ENCODE measurements around the gene BTBD1. TPM values are rescaled to one million over a fixed set of nuclear protein-coding genes. Genes with fewer than 3 reads are reported as not detected.
"Not testable (repeated sequence)": the region's sequence is repeated elsewhere in the genome, so short reads cannot be mapped to it uniquely, and the experiment has no call there.

Gene BTBD1
- total RNA-seq, 1 experiment from 2014 or later: 67.0 TPM

DNA sequence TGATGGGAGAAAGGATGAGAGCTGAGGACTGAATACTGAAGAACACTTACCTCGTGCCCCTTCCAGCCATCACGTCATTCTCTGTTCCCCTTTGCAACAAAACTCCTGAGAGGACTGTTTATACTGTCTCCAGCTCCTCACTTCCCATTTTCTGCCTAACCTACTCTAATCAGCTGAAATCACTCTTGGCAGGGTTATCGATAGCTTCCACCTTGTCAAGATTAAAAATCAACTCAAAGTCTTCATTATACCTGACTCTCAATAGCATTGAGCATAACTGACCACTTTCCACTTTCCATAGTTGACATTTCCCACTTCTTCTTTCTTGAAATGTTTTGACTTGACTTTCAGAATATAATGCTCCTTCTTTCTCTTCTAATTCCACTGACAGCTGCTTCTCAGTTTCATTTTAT lies 4.3 kb downstream of the BTBD1 start:
- no peak for DNase-seq (ENCODE audit: extremely low read depth, low read depth)

DNA sequence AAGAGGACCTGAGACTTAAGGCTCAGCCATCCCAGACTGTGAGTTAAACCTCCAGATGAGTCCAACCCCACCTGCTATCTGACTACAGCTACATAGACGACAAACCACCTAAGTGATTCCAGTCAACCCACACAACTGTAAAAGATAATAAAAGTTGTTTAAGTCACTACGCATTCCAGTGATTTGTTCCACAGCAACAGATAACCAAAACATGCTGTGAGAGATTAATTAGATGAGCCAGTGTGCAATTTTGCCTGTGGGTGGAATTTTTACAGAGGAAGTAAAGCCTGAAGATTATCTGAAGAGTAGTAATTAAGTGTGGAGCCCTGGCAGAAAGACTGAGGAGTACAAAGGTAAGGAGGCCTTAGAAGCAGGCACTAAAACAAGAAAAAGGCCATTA lies 5.4 kb downstream of the BTBD1 start:
- no peak for DNase-seq (ENCODE audit: extremely low read depth, low read depth)

DNA sequence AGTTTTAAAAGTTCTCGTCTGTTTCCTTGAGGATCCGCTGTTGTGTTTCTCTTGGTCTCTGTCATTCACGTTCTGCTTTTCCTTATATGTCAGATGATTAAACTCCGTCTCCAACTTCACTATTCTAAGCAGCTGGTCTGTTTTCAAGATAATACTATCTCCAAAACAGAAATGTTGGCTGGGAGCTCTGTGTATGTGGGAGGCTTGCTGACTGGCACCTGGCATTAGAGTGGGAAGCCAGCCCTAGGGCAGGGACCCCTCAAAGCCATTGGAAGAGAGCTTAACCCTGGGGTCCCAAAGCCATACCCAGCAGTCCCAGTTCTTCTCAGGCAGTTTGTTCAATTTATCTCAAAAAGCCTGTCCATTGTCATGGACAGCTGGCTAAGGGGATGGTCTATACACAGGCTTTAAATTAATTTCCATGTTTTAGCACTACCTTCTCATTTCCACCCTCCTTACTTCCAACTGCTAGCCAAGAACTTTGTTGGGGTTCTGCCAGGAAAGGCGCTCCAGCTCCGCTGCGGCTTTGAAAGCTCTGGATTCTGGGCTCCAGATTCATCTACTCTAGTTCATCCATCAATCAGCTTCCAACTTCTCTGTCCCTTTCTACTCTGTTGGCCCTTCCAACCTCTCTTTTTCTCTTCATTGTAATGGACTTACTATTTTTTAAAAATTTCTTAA lies 9.2 kb downstream of the BTBD1 start:
- no peak for DNase-seq (ENCODE audit: extremely low read depth, low read depth)

GRCh38 chr15:83057002-83057401 lies 10.1 kb downstream of the BTBD1 start:
- no peak for DNase-seq (ENCODE audit: extremely low read depth, low read depth)

DNA sequence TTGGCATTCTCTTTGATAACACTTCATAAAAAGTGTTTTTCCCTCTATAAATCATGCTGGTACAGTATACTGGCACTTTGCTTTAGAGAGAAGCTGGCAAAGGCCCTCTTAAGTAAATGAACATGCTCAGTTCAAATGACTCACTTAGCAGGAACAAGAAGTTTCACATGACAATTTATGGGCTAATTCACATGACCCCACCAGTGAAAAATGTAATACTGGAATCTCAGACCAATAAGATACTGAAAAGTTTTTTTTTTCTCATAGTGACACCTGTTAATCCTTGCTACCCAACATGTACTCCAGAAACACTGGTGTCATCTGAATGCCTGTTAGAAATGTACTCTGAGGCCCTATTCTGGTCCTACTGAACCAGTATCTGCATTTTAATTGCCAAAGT lies 13.9 kb downstream of the BTBD1 start:
- DNase-seq (ENCODE audit: extremely low read depth, low read depth): peak; percentile 18

- DNase-seq (ENCODE audit: extremely low read depth, low read depth): peak; percentile 55
Measured at GRCh38 chr15:83046558-83047127, 20.4 kb downstream of the BTBD1 start.

DNA sequence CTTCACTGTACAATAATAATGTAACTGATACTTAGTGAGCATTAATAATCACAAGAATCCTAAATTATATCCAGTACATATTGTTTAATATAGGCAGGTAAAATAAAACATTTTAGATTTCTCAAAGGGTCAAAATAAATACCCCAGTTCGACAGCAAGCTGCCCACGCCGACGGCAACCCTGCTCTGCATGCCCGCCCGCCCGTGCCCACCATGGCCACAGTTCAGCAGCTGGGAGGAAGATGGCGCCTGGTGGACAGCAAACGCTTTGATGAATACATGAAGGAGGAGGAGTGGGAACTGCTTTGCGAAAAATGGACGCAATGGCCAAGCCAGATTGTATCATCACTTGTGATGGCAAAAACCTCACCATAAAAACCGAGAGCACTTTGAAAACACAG lies 22.9 kb downstream of the BTBD1 start:
- DNase-seq (ENCODE audit: extremely low read depth, low read depth): no peak

GRCh38 chr15:83039206-83039605 lies 27.8 kb downstream of the BTBD1 start:
- DNase-seq (ENCODE audit: extremely low read depth, low read depth): no peak

GRCh38 chr15:83036253-83036652 lies 30.8 kb downstream of the BTBD1 start:
- no peak for DNase-seq (ENCODE audit: extremely low read depth, low read depth)

GRCh38 chr15:83031234-83031633 lies 35.8 kb downstream of the BTBD1 start:
- not testable (repeated sequence) for DNase-seq (ENCODE audit: extremely low read depth, low read depth)

- no peak for DNase-seq (ENCODE audit: extremely low read depth, low read depth)
Measured at GRCh38 chr15:83030021-83030420, 37.0 kb downstream of the BTBD1 start.

DNA sequence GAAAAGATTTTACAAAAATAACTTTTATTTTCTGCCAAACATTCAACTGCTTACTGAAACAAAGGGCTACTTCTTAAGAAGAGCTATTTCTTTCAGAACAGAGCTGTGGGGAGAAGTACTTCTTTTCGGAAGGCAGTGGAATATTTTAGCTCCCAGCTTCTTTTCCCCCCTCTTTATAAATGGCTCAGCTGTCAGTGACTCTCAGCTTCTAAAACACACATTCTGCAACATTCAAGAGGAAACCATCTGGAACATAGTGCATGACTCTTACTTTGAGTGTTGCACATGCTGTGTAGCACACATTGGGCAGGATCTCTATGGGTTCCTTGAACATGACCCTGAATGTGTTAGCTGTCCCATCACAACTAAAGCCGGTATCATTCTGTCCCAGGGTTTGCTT lies 48.6 kb downstream of the BTBD1 start:
- DNase-seq (ENCODE audit: extremely low read depth, low read depth): no peak

GRCh38 chr15:83016906-83017305 lies 50.1 kb downstream of the BTBD1 start:
- no peak for DNase-seq (ENCODE audit: extremely low read depth, low read depth)

DNA sequence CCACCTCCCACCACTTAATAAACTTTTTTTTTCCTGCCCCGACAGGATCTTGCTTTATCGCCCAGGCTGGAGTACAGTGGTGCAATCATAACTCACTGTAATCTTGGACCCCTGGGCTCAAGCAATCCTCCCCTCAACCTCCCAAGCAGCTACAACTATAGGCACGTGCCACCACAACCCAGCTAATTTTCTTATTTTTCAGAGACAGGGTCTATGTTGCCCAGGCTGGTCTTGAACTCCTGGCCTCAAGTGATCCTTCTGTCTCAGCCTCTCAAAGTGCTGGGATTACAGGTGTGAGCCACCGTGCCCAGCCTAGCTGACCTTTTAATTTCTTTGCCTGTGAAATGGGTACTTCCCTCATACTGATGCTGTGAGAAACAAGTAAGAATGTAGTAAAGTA lies 51.7 kb downstream of the BTBD1 start:
- no peak for DNase-seq (ENCODE audit: extremely low read depth, low read depth)

GRCh38 chr15:83014205-83014653 lies 52.8 kb downstream of the BTBD1 start:
- DNase-seq (ENCODE audit: extremely low read depth, low read depth): no peak

- DNase-seq (ENCODE audit: extremely low read depth, low read depth): no peak
Measured at GRCh38 chr15:83012636-83013035, 54.4 kb downstream of the BTBD1 start.

DNA sequence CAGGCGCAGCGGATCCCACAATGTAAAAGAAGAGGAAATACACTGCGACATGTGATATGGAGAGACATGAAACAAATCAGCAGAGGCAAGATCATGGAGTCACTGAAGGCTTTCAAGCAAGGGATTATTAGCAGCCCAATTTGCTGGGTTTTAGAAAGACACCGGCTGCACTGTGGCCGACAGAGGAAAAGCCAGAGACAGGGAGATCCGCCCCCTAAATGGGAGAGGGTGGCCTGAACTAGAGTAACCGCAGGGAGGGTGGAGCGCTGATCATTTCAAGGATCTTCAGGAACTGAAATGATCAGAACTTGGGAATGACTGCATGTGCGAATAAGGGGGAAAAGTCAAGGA lies 55.0 kb downstream of the BTBD1 start:
- no peak for DNase-seq (ENCODE audit: extremely low read depth, low read depth)

DNA sequence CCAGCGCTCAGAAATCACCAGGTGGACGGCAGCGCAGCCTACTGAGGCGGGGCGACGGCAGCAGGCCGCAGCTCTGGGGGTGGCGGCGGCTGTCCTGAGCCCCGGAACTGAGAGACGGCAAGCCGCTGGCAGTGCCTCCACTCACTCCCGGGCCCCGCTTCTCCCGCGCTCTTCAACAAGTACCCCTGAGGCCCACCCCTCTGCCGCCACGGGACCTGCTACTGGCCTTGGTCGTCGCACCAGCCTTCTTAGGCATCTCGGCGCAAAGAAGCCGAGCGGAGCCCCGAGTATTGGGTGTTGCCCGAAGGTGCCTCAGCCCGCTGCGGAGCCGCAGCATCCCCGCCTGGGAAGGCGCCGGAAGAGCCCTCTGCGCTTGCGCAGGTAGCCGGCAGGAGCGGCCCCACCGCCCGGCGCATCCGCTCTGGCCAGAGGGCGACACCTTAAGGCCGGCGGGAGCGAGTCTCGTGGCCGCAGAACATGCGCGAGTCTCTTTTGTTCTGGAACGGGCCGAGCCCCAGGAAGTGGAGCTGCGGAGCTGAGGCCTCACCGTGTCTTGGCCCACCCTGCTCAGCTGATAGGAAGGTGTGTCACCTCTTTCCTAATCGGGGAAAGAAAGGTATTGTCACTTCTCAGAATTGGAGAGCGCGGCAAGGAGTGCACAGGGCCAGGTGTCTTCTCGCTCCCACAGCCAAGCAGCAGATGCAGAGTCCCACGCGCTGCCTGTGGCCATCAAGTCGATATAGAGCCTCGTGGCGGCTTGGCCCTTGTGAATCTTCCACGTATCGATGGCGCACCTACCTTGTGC lies 55.6 kb downstream of the BTBD1 start, which contains the start of gene C15orf40:
Gene C15orf40, minus strand, starts transcription at position 369 of the 805 bp plus-strand sequence. Its CDS starts 32 bp downstream, at position 337.
- peak; percentile 86 for DNase-seq (ENCODE audit: extremely low read depth, low read depth)

- DNase-seq (ENCODE audit: extremely low read depth, low read depth): peak; percentile 64
Measured at GRCh38 chr15:83010709-83011270, 56.3 kb downstream of the BTBD1 start.

- not testable (repeated sequence) for DNase-seq (ENCODE audit: extremely low read depth, low read depth)
Measured at GRCh38 chr15:83000672-83001031, 66.4 kb downstream of the BTBD1 start.

DNA sequence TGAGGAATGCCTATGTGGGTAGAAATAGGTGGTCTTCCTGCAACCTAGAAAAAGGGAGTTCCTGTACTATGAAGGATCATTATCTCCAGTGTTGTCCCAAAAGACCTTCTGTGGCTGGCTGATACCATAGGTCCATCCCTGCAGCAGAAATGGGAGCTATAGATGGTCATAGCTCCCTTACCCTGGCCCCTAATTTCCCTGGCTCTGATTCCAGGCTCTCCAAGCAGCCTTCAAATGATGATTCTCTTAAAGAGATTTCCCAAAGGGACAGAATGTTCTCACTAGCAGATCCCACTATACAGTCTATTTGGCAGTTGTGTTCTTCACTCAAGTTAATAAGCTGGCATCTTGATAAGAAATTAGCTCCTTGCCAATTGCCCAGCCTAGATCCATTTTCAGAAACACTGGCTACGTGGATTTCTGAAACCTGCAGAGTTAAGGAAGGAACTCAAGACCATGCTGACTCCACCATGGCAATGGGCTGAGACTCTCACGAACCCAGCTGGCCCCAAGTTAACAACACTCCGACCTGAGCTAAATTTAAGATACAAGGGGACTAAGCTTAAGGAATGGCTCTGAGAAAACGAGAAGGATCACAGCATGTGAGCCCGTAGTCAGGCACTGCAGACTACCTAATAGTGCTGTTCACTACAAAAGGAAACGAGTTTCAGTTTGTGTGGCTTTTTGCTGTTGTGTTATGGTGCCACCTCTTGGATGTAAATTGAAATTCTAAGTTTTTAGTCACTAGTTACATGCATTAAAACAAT lies 67.0 kb downstream of the BTBD1 start:
- peak; percentile 41 for DNase-seq (ENCODE audit: extremely low read depth, low read depth)
